NT2/D1 (cell line): ENCODE data around the gene SARNP.

ENCODE experiments used
- DNase-seq: peaks from one replicate; pipeline ENCODE4 v3.0.0-alpha.2; 2011; ENCODE audit warnings: low read depth, low spot score
- H3K27me3 ChIP-seq: 2 replicates; pipeline ENCODE4 v1.6.0; 2011; ENCODE audit warnings: mild to moderate bottlenecking; ENCODE audit not compliant: insufficient read length, insufficient read depth
- H3K36me3 ChIP-seq: 2 replicates; pipeline ENCODE4 v1.6.1; 2011; ENCODE audit warnings: mild to moderate bottlenecking, low read length, mixed read lengths; ENCODE audit not compliant: insufficient read depth, insufficient read length
- H3K4me1 ChIP-seq: 2 replicates; pipeline ENCODE4 v1.5.1; 2011; ENCODE audit not compliant: insufficient read depth, insufficient read length
- H3K4me3 ChIP-seq: 2 replicates; pipeline ENCODE4 v1.5.1; 2011; ENCODE audit warnings: low read depth; ENCODE audit not compliant: insufficient read length
- H3K9ac ChIP-seq: 2 replicates; pipeline ENCODE4 v1.6.0; 2011; ENCODE audit warnings: low read depth; ENCODE audit not compliant: insufficient read length
- H3K9me3 ChIP-seq: 2 replicates; pipeline ENCODE4 v1.5.1; 2011; ENCODE audit warnings: mild to moderate bottlenecking, low read length; ENCODE audit not compliant: insufficient read depth
- SUZ12 ChIP-seq: IDR thresholded peaks from 2 replicates; pipeline ENCODE4 v1.6.1; 2011; ENCODE audit not compliant: insufficient read length, insufficient read depth; ENCODE audit errors: extremely low read depth
- YY1 ChIP-seq: IDR thresholded peaks from 2 replicates; pipeline ENCODE4 v1.6.1; 2011; ENCODE audit not compliant: insufficient read length, insufficient read depth
- ZNF274 ChIP-seq: IDR thresholded peaks from 2 replicates; pipeline ENCODE4 v1.6.1; 2011; ENCODE audit warnings: mild to moderate bottlenecking, low read depth, low read length

SARNP gene

GRCh38 chr12:55852740-55853139 is 35.2 kb upstream of the SARNP start:
- no peak for TF ChIP-seq ZNF274
- TF ChIP-seq SUZ12 = no peak
- no peak for TF ChIP-seq YY1
- Histone ChIP-seq H3K9ac (no peak overlapping the region), H3K4me1 (peaks cover 3% of the 10 kb centered on the region), H3K4me3 (no peak overlapping the region), H3K27me3 (no peaks in the 10 kb centered on the region), H3K36me3 (no peaks in the 10 kb centered on the region), H3K9me3 (no peaks in the 10 kb centered on the region)
- DNase-seq = no peak

GRCh38 chr12:55850893-55851292 is 33.4 kb upstream of the SARNP start:
- Histone ChIP-seq H3K4me3 (no peak overlapping the region), H3K36me3 (no peaks in the 10 kb centered on the region), H3K9ac (no peak overlapping the region), H3K4me1 (peaks cover 3% of the 10 kb centered on the region), H3K9me3 (no peaks in the 10 kb centered on the region), H3K27me3 (no peaks in the 10 kb centered on the region)
- no peak for TF ChIP-seq SUZ12
- TF ChIP-seq ZNF274 = no peak
- no peak for TF ChIP-seq YY1
- DNase-seq = peak; percentile 23

DNA sequence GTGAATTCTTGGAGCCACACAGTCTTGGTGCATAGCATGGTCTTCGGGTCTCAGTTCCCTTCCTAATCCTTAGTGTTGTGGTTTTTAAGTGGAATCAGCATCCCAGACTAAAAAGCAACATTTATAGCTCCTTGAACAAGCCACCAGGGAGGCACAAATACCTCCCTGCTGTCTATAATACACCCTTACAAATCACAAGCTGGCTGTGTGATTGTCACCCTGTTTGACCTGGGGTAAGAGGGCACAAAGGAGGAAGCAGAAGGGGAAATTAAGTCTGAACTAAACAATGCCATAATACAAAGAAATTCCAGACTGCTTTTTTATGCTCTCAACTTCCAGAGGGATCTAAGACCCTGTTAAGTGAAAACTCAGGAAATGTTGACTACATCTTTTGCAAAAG is 32.9 kb upstream of the SARNP start:
- no peaks in the 10 kb centered on the region for H3K36me3 ChIP-seq
- H3K4me3 ChIP-seq = no peak overlapping the region
- H3K9me3 ChIP-seq = no peaks in the 10 kb centered on the region
- no peak for TF ChIP-seq ZNF274
- no peak for TF ChIP-seq YY1
- no peak for TF ChIP-seq SUZ12
- H3K9ac ChIP-seq = no peak overlapping the region
- H3K4me1 ChIP-seq = peaks cover 3% of the 10 kb centered on the region
- DNase-seq = no peak
- no peaks in the 10 kb centered on the region for H3K27me3 ChIP-seq

- Histone ChIP-seq H3K27me3 (no peaks in the 10 kb centered on the region), H3K4me1 (peaks cover 3% of the 10 kb centered on the region), H3K9me3 (no peaks in the 10 kb centered on the region), H3K9ac (no peak overlapping the region), H3K36me3 (no peaks in the 10 kb centered on the region), H3K4me3 (no peak overlapping the region)
- TF ChIP-seq ZNF274 (no peak), YY1 (no peak), SUZ12 (no peak)
- DNase-seq = no peak
Measured at GRCh38 chr12:55849616-55850343, 32.3 kb upstream of the SARNP start.

DNA sequence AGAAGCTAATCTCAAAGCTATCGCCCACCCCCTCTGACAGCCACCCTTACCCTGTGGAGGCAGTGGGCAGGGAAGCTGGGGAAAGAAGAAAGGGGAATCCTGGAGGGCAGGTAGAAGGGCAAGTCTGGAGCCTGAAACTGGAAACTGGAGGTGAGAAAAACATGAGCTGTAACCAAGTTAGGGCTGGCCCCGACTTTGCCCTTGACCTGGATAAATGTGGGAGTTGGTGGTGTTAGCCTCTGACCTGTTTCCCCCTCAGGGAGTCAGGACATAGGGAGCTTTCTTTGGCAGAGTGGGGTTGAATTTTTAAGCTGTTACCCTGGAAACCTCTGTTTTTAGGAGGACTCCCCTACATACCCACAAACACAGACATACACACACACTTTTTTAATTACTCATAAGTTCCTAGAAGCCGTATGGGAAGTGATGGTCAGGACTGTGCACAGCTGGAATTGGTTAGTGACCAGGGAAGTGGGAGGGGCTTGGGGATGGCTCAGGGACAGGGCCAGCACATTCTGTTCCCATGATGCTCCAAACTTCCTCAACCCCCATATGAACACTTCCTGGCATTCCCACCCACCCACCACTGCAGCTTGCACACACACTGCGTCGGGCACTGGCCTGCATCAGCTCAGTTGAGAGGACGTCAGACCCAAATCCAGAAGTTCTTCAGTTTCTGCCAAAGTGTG is 30.2 kb upstream of the SARNP start:
- Histone ChIP-seq H3K9me3 (no peaks in the 10 kb centered on the region), H3K9ac (no peak overlapping the region), H3K4me3 (no peak overlapping the region), H3K4me1 (peaks cover 7% of the 10 kb centered on the region), H3K36me3 (no peaks in the 10 kb centered on the region), H3K27me3 (no peaks in the 10 kb centered on the region)
- no peak for TF ChIP-seq YY1
- TF ChIP-seq SUZ12 = no peak
- no peak for TF ChIP-seq ZNF274
- DNase-seq = no peak

- H3K4me3 ChIP-seq = no peak overlapping the region
- H3K9me3 ChIP-seq = no peaks in the 10 kb centered on the region
- H3K4me1 ChIP-seq = peaks cover 9% of the 10 kb centered on the region
- no peak for TF ChIP-seq YY1
- TF ChIP-seq ZNF274 = no peak
- TF ChIP-seq SUZ12 = no peak
- H3K9ac ChIP-seq = no peak overlapping the region
- no peaks in the 10 kb centered on the region for H3K27me3 ChIP-seq
- no peaks in the 10 kb centered on the region for H3K36me3 ChIP-seq
- DNase-seq = no peak
Measured at GRCh38 chr12:55847033-55847432, 29.5 kb upstream of the SARNP start.

GRCh38 chr12:55845785-55846496 is 28.4 kb upstream of the SARNP start:
- no peak for DNase-seq

More at GRCh38 chr12:55845785-55846496, 28.4 kb upstream of the SARNP start:
- H3K4me3 ChIP-seq = no peak overlapping the region
- H3K36me3 ChIP-seq = peaks cover 4% of the 10 kb centered on the region
- TF ChIP-seq YY1 = no peak
- TF ChIP-seq SUZ12 = no peak
- TF ChIP-seq ZNF274 = no peak
- H3K27me3 ChIP-seq = no peaks in the 10 kb centered on the region
- H3K9ac ChIP-seq = no peak overlapping the region
- no peaks in the 10 kb centered on the region for H3K9me3 ChIP-seq
- H3K4me1 ChIP-seq = peaks cover 9% of the 10 kb centered on the region
